Right lobe of liver (tissue), 6 donors: ENCODE measurements around the gene CSH1. TPM values are rescaled to one million over a fixed set of nuclear protein-coding genes. Genes with fewer than 3 reads are reported as not detected.

Experiments used
- ATAC-seq, 4 donors: fragments of 200-7000 bp; cut with Tn5 transposase; one replicate each; pipeline ENCODE4 v1.9.1; 2020; ENCODE audit warnings: mild to moderate bottlenecking in 4 of 4, moderate library complexity in 4 of 4
- DNase-seq, 3 donors: peaks; one replicate each; pipeline ENCODE4 v3.0.0-alpha.2; 2020
- H3K27ac ChIP-seq, 3 donors: fragments of 200-600 bp; one replicate each; pipeline ENCODE4 v1.8.0; 2022
- H3K27me3 ChIP-seq, 2 donors: fragments of 200-600 bp; one replicate each; pipeline ENCODE4 v1.8.0; 2022
- H3K36me3 ChIP-seq, 4 donors: fragments of 200-600 bp; sonication (generic) in 1 of 4; one replicate each; pipeline versions ENCODE4 v1.5.1 to v1.8.0; 2017 to 2022; ENCODE audit warnings: control low read depth in 1 of 4
- H3K4me1 ChIP-seq, 4 donors: fragments of 200-600 bp; sonication (generic) in 1 of 4; one replicate each; pipeline versions ENCODE4 v1.5.1 to v1.8.0; 2017 to 2022; ENCODE audit warnings: control low read depth in 1 of 4
- H3K4me3 ChIP-seq, 3 donors: fragments of 200-600 bp; one replicate each; pipeline ENCODE4 v1.8.0; 2022
- H3K9me3 ChIP-seq, 4 donors: fragments of 200-600 bp; sonication (generic) in 1 of 4; one replicate each; pipeline versions ENCODE4 v1.5.1 to v1.8.0; 2017 to 2022; ENCODE audit warnings: control low read depth in 1 of 4
- POLR2A ChIP-seq: fragments of 450-650 bp; IDR thresholded peaks from one replicate; pipeline ENCODE4 v1.6.1; 2017; ENCODE audit warnings: antibody characterized with exemption, mild to moderate bottlenecking
- WGBS: methylation state at CpG from one replicate; pipeline ENCODE4 v1.1.6; 2018; ENCODE audit warnings: low coverage, low lambda C conversion rate; ENCODE audit not compliant: insufficient coverage; ENCODE audit errors: missing lambda C conversion rate; 5-methylcytosine and 5-hydroxymethylcytosine counted together
- intact Hi-C, 2 donors: fragments of 100-400 bp; cut with DNase I; formaldehyde crosslinking; loops; one replicate each; pipeline versions ENCODE4 v1.11.2 to v1.14.1; 2022
- total RNA-seq, 6 experiments: library from RNA; depleted of rRNA in 2 of 6; stranded (reverse); fragments of >200 nt in 2 of 6; fragmentation: NEBNext Ultra II Directional in 3 of 6; extraction: Animal tissue kit (Norgen Biotek cat#: 25700) in 3 of 6; gene quantifications; one replicate each; pipeline versions ENCODE4 v1.1.0 to v1.2.4, GENCODE V29; 2016 to 2023
- TF ChIP-seq, protein P1 (sequence below), 4 donors: fragments of 200-600 bp in 3 of 4; fragments of 450-650 bp in 1 of 4; IDR thresholded peaks; one replicate each; pipeline versions ENCODE4 v1.5.1 to v1.8.0; 2016 to 2022; ENCODE audit warnings: antibody characterized with exemption in 4 of 4, mild to moderate bottlenecking in 2 of 4
- donor health status: DM: no; HTN: yes; CAD: no.
- donor health status: DM: no; HTN: no; CAD: no.
- donor health status: DM: no; HTN: no; CAD: no.
- donor health status: DM: no; HTN: yes; CAD: no.
- donor health status: DM: no; HTN: yes; CAD: no.

Gene CSH1
- total RNA-seq, 6 experiments from 2014 or later: not detected

DNA sequence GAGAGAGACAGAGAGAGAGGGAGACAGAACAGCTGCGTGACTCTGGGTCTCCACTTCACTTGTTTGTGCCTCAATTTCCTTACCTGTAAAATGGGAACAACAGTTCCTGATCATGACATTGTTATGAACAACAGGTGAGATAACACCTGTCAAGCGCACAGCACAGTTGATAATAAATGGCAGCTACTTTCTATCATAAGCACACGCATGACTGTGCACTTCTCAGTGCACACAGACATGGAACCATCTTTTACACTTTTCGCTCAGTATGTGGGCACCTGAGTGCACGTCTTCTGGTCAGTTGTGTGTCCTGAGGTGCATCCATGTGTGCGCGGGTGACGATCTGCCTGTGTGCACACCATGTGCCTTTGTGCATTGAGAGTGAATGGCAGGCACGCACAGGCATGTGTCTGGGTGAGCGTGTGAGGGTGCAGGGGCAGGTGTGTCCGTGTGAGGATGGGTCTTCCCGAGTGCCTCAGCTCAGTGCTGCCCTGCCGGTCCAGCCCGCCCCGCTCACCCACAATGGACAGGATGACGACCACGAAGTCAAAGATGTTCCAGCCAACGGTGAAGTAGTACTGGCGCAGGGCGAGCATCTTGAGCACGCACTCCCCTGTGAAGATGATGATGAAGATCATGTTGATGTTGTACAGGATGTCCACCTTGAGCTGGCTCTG lies 46.1 kb upstream of the CSH1 start:
- WGBS: 92% methylated on average over 5 of the region's 21 CpGs
- no peak overlapping the region for H3K4me3 ChIP-seq
- no peaks in the 10 kb centered on the region for H3K27me3 ChIP-seq
- H3K4me1 ChIP-seq: no peaks in the 10 kb centered on the region
- ATAC-seq (no peak), DNase-seq (no peak)
- H3K9me3 ChIP-seq: no peaks in the 10 kb centered on the region
- no peak overlapping the region for H3K27ac ChIP-seq
- no peaks in the 10 kb centered on the region for H3K36me3 ChIP-seq
- intact Hi-C loops: loop anchor here in 1 of 2 donors (10.0 kb wide), 1 partner anchor 62 kb away; no protein-coding TSS in a partner anchor
- TF ChIP-seq POLR2A: no peak
- TF ChIP-seq, protein P1, sequence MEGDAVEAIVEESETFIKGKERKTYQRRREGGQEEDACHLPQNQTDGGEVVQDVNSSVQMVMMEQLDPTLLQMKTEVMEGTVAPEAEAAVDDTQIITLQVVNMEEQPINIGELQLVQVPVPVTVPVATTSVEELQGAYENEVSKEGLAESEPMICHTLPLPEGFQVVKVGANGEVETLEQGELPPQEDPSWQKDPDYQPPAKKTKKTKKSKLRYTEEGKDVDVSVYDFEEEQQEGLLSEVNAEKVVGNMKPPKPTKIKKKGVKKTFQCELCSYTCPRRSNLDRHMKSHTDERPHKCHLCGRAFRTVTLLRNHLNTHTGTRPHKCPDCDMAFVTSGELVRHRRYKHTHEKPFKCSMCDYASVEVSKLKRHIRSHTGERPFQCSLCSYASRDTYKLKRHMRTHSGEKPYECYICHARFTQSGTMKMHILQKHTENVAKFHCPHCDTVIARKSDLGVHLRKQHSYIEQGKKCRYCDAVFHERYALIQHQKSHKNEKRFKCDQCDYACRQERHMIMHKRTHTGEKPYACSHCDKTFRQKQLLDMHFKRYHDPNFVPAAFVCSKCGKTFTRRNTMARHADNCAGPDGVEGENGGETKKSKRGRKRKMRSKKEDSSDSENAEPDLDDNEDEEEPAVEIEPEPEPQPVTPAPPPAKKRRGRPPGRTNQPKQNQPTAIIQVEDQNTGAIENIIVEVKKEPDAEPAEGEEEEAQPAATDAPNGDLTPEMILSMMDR (IDR thresholded peaks at IDR 0.05): no peak

DNA sequence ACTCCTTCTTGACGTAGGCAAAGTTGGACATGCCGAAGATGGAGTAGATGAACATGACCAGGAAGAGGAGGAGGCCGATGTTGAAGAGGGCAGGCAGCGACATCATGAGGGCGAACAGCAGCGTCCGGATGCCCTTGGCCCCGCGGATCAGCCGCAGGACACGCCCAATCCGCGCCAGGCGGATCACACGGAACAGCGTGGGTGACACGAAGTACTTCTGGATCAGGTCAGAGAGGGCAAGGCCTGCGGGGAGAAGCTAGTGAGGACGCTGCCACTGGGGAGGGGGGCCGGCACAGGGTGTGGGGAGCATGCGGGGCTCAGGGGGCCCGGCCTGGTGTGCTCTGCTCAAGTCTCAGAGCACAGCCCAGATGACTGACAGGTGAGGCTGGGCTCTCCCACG lies 45.4 kb upstream of the CSH1 start:
- Histone ChIP-seq H3K27me3 (no peaks in the 10 kb centered on the region), H3K27ac (no peak overlapping the region), H3K9me3 (no peaks in the 10 kb centered on the region), H3K36me3 (no peaks in the 10 kb centered on the region), H3K4me1 (no peaks in the 10 kb centered on the region), H3K4me3 (no peak overlapping the region)
- 96% methylated on average over 15 of the region's 23 CpGs for WGBS
- intact Hi-C loops: loop anchor here in 1 of 2 donors (10.0 kb wide), 1 partner anchor 63 kb away; no protein-coding TSS in a partner anchor
- ATAC-seq: no peak
- DNase-seq: no peak
- TF ChIP-seq, protein P1 (IDR thresholded peaks at IDR 0.05): no peak
- no peak for TF ChIP-seq POLR2A

DNA sequence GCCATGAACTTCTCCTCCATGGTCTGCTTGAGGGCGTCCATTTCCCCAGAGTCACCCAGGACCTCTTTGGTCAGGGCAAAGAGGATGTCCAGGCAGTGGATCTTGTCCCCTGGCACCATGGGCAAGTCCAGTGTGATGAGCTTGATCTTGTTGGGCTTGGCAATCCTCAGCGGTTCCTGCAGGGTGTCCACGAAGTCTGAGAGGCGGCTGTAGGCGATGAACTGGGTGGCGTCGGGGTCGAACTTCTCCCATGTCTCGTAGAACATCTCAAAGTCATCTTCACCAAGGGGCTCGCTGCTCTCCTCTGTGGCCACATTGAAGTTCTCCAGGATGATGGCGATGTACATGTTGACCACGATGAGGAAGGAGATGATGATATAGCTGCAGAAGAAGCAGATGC lies 44.8 kb upstream of the CSH1 start:
- Histone ChIP-seq H3K9me3 (no peaks in the 10 kb centered on the region), H3K36me3 (no peaks in the 10 kb centered on the region), H3K27me3 (no peaks in the 10 kb centered on the region), H3K4me1 (no peaks in the 10 kb centered on the region), H3K27ac (no peak overlapping the region), H3K4me3 (no peak overlapping the region)
- no peak for ATAC-seq
- no peak for DNase-seq
- no peak for TF ChIP-seq POLR2A
- TF ChIP-seq, protein P1 (IDR thresholded peaks at IDR 0.05): no peak
- intact Hi-C loops: loop anchor here in 1 of 2 donors (10.0 kb wide), 1 partner anchor 64 kb away; no protein-coding TSS in a partner anchor
- WGBS: 73% methylated on average over 3 of the region's 12 CpGs

DNA sequence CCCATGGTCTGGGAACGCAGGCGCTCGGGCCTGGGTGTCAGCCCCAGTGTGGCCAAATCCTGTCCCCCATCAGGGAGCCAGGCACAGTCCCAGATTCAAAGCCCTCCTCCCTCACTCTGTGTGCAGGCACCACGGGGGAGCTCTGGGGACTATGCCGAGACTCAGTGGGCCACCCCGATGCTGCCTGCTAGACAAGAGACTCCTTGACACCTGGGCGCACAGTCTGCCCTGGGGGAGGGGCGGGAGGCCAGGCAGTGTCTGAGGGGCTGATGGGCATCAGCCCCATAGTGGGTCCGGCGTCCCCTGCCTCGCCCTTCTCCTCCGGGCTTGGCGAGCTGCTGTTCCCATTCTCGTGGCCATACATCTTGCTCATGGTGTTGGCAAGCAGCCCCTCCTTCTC lies 44.2 kb upstream of the CSH1 start:
- no peaks in the 10 kb centered on the region for H3K4me1 ChIP-seq
- H3K9me3 ChIP-seq: no peaks in the 10 kb centered on the region
- H3K36me3 ChIP-seq: no peaks in the 10 kb centered on the region
- intact Hi-C loops: loop anchor here in 1 of 2 donors (10.0 kb wide), 1 partner anchor 64 kb away; no protein-coding TSS in a partner anchor
- TF ChIP-seq POLR2A: no peak
- TF ChIP-seq, protein P1 (IDR thresholded peaks at IDR 0.05): no peak
- DNase-seq (no peak), ATAC-seq (no peak)
- 100% methylated on average over 1 of the region's 14 CpGs for WGBS
- H3K27ac ChIP-seq: no peak overlapping the region
- H3K4me3 ChIP-seq: no peak overlapping the region
- H3K27me3 ChIP-seq: no peaks in the 10 kb centered on the region
